Urinary bladder (tissue), 4 donors: Measurements from ENCODE around the gene KIAA1958. TPM values are rescaled to one million over a fixed set of nuclear protein-coding genes. Genes with fewer than 3 reads are reported as not detected.

Experiments used
- DNase-seq: peaks from one replicate; pipeline ENCODE4 v3.0.0-alpha.2; 2015; ENCODE audit errors: extremely low spot score
- H3K27ac ChIP-seq: one replicate; pipeline ENCODE4 v1.5.1; 2013; ENCODE audit warnings: low read depth, mild to moderate bottlenecking, moderate library complexity
- H3K36me3 ChIP-seq: one replicate; pipeline ENCODE4 v1.6.1; 2013; ENCODE audit warnings: mild to moderate bottlenecking, moderate library complexity; ENCODE audit not compliant: insufficient read depth
- H3K4me1 ChIP-seq: one replicate; pipeline ENCODE4 v1.6.1; 2013; ENCODE audit warnings: mild to moderate bottlenecking, moderate library complexity; ENCODE audit not compliant: insufficient read depth
- H3K4me3 ChIP-seq: one replicate; pipeline ENCODE4 v1.5.1; 2013; ENCODE audit warnings: low read depth, low read length
- WGBS: extraction: QIAGEN DNeasy Blood & Tissue Kit; methylation state at CpG from one replicate; pipeline ENCODE4 v1.1.7; 2013; 5-methylcytosine and 5-hydroxymethylcytosine counted together
- polyA plus RNA-seq: library from polyadenylated mRNA; stranded (reverse); fragments of 200-250 nt; gene quantifications from one replicate; pipeline ENCODE4 v1.2.3, GENCODE V29; 2013
- total RNA-seq: library from RNA; depleted of rRNA; stranded (reverse); fragments of >200 nt; gene quantifications from one replicate; pipeline ENCODE4 v1.2.3, GENCODE V29; 2014
- donor health status: healthy with polysubstance abuse.
- donor health status: healthy.

Gene KIAA1958
- total and polyA plus RNA-seq, 2 donors = 1.3 to 11.3 TPM

DNA sequence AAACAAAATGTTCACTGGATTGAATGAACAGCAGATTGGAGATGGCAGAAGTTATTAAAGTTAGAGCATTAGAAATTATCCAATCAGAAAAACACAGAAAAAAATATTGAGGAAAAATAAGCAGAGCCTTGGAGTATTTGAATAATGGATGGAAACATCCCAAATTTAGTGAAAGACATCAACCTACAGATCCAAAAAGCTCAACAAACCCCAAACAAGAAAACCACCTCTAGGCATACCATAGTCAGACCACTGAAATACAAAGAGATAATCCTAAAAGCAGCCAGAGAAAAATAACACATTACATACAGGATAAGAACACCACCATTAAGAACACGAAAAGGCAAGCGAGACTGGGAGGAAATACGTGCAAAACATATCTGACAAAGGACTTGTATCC, 226.1 kb downstream of the KIAA1958 start:
- no peak overlapping the region for H3K4me3 ChIP-seq
- no peaks in the 10 kb centered on the region for H3K4me1 ChIP-seq
- no peak overlapping the region for H3K27ac ChIP-seq
- DNase-seq = no peak
- H3K36me3 ChIP-seq = no peaks in the 10 kb centered on the region
- 96% methylated on average over 3 of the region's 3 CpGs for WGBS

DNA sequence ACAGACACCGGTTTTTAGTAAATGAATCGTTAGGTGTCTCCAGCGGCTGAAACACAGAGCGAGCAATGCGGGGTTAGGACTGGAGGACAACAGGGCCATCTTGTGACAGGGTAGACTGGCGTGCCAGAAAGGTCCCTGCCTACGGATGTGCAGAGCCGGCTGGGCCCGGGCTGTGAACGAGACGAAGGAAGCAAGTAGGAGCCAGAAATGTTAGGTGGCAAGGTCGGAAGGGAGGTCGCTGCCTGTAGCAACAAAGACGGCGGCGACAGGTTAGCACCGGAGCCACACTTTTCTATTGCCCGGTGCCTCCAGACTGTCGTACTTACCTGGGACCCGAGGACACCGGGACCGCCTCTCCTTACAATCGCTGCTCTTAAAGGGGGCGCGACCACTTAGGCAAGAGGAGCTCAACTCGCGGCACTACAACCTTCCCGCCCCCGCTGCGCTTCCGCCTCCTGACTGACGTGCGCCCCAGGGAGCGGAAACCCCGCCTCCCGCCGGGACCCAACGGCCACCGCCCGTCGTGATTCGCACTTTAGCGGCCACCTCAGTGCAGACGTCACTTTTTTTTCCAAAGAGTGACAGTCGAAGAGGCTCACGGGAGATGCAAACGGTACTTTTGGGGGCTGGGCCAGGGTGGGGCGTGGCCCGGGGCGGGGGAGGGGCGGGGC, 231.2 kb downstream of the KIAA1958 start, which contains the start of gene INIP:
Gene INIP (minus strand): TSS at position 457 of the 671 bp plus-strand sequence. CDS start 1,632 bp downstream, outside the sequence.
- Histone ChIP-seq H3K4me3 (peak within 1 kb of the TSS; percentile 89), H3K4me1 (no peaks in the 10 kb centered on the region), H3K36me3 (no peaks in the 10 kb centered on the region), H3K27ac (peak within 1 kb of the TSS; percentile 96)
- DNase-seq = peak; percentile 92
- under 1% methylated on average over 51 of the region's 51 CpGs for WGBS

Other genes with a start within 250 kb of the KIAA1958 start
- gene PTBP3, start 153.2 kb upstream of the KIAA1958 start, total RNA-seq = 59.9 TPM
- gene PTBP3, start 153.2 kb upstream of the KIAA1958 start, polyA plus RNA-seq = 12.0 TPM
- 63.5 TPM for gene HSDL2, start 106.7 kb upstream of the KIAA1958 start, total RNA-seq
- gene HSDL2, start 106.7 kb upstream of the KIAA1958 start, polyA plus RNA-seq = 31.3 TPM
- 25.9 TPM for gene INIP, start 231.3 kb downstream of the KIAA1958 start, total RNA-seq
- 10.4 TPM for gene INIP, start 231.3 kb downstream of the KIAA1958 start, polyA plus RNA-seq